Measurements from ENCODE around the gene TTYH2. TPM values are rescaled to one million over a fixed set of nuclear protein-coding genes. Genes with fewer than 3 reads are reported as not detected.

Gene TTYH2
- polyA plus RNA-seq, 3 donors: 12.3 to 57.4 (median 18.7) TPM

DNA sequence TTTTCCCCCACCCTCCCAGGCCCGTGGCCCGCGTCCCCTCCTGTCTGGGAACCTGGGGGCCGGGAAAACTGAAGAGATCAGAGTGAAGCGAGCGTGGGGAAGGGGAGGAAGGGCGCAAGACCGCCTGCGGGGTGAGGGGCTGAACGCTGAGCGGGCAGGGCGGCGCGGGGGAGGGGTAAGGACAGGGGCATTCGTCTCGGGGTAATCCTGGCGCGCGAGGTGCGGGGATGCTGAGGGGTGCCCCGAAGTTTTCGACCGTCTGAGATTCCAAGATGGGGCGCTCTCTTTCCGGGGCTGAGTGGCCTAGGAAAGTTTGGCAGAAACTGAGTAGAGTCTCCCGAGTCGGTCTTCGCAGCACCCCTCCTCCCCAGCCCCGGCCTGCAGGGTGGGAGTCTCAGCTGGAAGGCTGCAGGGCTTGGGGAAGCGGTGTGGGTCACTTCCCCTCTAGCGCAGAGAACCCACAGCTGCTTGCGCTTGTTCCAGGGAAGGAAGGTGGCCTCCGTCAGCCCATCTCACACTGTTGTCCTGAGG, 555 bp downstream of the TTYH2 start:
- DNase-seq: peak; percentile 38 to 57 (median 52)
- Histone ChIP-seq H3K9me3 (replicated peaks in 1 of 2; ENCODE audit: control insufficient read depth in 1 of 2, insufficient read depth in 1 of 2, low read length in 2 of 2) (no peaks in the 10 kb centered on the region), H3K9ac (ENCODE audit: insufficient read depth, low read length, poor library complexity, severe bottlenecking) (peak overlapping the region; percentile 85), H3K4me3 (replicated peaks in 1 of 3; ENCODE audit: low read depth in 2 of 3, low read length in 3 of 3) (peak overlapping the region; percentile 56 to 96 (median 71)), H3K27ac (ENCODE audit: low read depth in 1 of 2, low read length in 2 of 2) (peak overlapping the region; percentile 23 to 49), H3K27me3 (ENCODE audit: control insufficient read depth in 2 of 2, insufficient read depth in 2 of 2, low read length in 2 of 2) (no peaks in the 10 kb centered on the region), H3K36me3 (replicated peaks in 1 of 2; ENCODE audit: control insufficient read depth in 1 of 2, insufficient read depth in 2 of 2, low read length in 2 of 2) (peaks cover 31 to 50% of the 10 kb centered on the region in 2 donors), H4K20me1 (ENCODE audit: insufficient read depth, low read length) (peaks cover 87% of the 10 kb centered on the region), H2AFZ (ENCODE audit: insufficient read depth, low read depth, low read length, poor library complexity, severe bottlenecking) (peak overlapping the region; percentile 68), H3K4me2 (replicated peaks; ENCODE audit: extremely low read depth, low read length, poor library complexity, severe bottlenecking) (peak overlapping the region; percentile 92), H3K4me1 (ENCODE audit: control insufficient read depth in 1 of 2, insufficient read depth in 2 of 2, low read length in 2 of 2) (peaks cover 48 to 71% of the 10 kb centered on the region in 2 donors), H3K79me2 (ENCODE audit: insufficient read depth, low read length) (peaks cover 81% of the 10 kb centered on the region)
- Mint-ChIP-seq H3K36me3 (peaks cover 35 to 58% of the 10 kb centered on the region in 2 donors), H3K9me3 (no peaks in the 10 kb centered on the region), H3K27ac (peak overlapping the region; percentile 72 to 98 (median 86)), H3K27me3 (ENCODE audit: low read depth in 3 of 3) (no peaks in the 10 kb centered on the region), H3K4me1 (peaks cover 69% of the 10 kb centered on the region), H3K4me3 (peak overlapping the region; percentile 99)
- TF ChIP-seq, protein P1, sequence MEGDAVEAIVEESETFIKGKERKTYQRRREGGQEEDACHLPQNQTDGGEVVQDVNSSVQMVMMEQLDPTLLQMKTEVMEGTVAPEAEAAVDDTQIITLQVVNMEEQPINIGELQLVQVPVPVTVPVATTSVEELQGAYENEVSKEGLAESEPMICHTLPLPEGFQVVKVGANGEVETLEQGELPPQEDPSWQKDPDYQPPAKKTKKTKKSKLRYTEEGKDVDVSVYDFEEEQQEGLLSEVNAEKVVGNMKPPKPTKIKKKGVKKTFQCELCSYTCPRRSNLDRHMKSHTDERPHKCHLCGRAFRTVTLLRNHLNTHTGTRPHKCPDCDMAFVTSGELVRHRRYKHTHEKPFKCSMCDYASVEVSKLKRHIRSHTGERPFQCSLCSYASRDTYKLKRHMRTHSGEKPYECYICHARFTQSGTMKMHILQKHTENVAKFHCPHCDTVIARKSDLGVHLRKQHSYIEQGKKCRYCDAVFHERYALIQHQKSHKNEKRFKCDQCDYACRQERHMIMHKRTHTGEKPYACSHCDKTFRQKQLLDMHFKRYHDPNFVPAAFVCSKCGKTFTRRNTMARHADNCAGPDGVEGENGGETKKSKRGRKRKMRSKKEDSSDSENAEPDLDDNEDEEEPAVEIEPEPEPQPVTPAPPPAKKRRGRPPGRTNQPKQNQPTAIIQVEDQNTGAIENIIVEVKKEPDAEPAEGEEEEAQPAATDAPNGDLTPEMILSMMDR (IDR thresholded peaks at IDR 0.05): no peak
- intact Hi-C loops (cut with micrococcal nuclease): loop anchor here (5.0 kb wide), 4 partner anchors 33 to 138 kb away; no protein-coding TSS in a partner anchor
- 0% methylated on average over 27 of the region's 33 CpGs for WGBS (ENCODE audit: insufficient coverage)

DNA sequence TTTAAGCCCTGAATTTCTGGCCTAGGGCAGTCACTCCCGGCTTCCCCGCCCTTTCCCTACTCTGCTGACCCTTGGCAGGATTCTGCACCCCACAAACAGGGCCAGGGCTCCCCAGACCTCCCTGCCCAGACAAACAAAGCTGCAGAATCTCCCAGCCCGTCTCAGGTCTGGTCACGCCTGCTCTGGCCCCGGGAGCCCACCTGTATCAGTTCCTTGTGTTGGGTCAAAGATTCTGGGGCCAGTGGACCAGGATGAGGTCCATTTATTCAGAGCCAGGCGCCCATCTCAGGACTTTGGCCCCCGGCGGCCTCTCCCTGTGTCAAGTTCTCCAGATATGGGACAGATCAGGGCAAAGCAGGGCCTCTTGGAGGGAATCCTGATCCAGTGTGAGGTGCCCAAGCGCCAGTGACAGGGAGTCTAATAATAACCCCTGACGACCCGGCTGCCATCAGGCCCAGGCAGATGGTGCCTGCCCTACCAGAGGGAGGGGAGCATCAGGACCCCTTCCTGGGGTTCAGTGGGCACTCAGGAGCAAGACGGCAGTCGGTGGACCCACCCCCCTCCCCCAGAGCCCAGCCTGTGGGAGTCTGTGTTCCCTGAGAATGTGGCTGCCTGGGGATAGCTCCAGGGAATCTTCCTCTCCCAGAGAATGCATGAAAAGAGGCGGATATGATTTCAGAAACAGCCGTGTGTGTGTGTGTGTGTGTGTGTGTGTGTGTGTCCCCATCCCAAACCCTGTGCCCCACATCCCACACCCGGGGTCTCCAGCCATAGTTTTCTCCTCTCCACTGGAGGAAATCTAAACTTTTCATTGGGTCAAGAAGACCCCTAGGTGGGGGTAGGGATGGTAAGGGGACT, 1.3 kb downstream of the TTYH2 start:
- WGBS (ENCODE audit: insufficient coverage): 76% methylated on average over 11 of the region's 16 CpGs
- intact Hi-C loops (cut with micrococcal nuclease): loop anchor here (5.0 kb wide), 4 partner anchors 33 to 138 kb away; no protein-coding TSS in a partner anchor
- Mint-ChIP-seq H3K27ac (peak overlapping the region in 5 of 7 donors; percentile 30 to 93 (median 85)), H3K36me3 (peaks cover 28 to 55% of the 10 kb centered on the region in 2 donors), H3K4me3 (peak overlapping the region; percentile 99), H3K4me1 (peaks cover 75% of the 10 kb centered on the region), H3K27me3 (ENCODE audit: low read depth in 3 of 3) (peaks cover 0 to 2% (median 0%) of the 10 kb centered on the region in 3 donors), H3K9me3 (no peaks in the 10 kb centered on the region)
- Histone ChIP-seq H3K9ac (ENCODE audit: insufficient read depth, low read length, poor library complexity, severe bottlenecking) (peak overlapping the region; percentile 85), H3K36me3 (replicated peaks in 1 of 2; ENCODE audit: control insufficient read depth in 1 of 2, insufficient read depth in 2 of 2, low read length in 2 of 2) (peaks cover 24 to 42% of the 10 kb centered on the region in 2 donors), H3K9me3 (replicated peaks in 1 of 2; ENCODE audit: control insufficient read depth in 1 of 2, insufficient read depth in 1 of 2, low read length in 2 of 2) (no peaks in the 10 kb centered on the region), H3K79me2 (ENCODE audit: insufficient read depth, low read length) (peaks cover 75% of the 10 kb centered on the region), H3K4me3 (replicated peaks in 1 of 3; ENCODE audit: low read depth in 2 of 3, low read length in 3 of 3) (peak overlapping the region; percentile 56 to 96 (median 71)), H3K27ac (ENCODE audit: low read depth in 1 of 2, low read length in 2 of 2) (no peak overlapping the region), H3K27me3 (ENCODE audit: control insufficient read depth in 2 of 2, insufficient read depth in 2 of 2, low read length in 2 of 2) (no peaks in the 10 kb centered on the region), H3K4me1 (ENCODE audit: control insufficient read depth in 1 of 2, insufficient read depth in 2 of 2, low read length in 2 of 2) (peaks cover 54 to 77% of the 10 kb centered on the region in 2 donors), H4K20me1 (ENCODE audit: insufficient read depth, low read length) (peaks cover 87% of the 10 kb centered on the region), H3K4me2 (replicated peaks; ENCODE audit: extremely low read depth, low read length, poor library complexity, severe bottlenecking) (peak overlapping the region; percentile 92), H2AFZ (ENCODE audit: insufficient read depth, low read depth, low read length, poor library complexity, severe bottlenecking) (no peak overlapping the region)
- TF ChIP-seq, protein P1 (IDR thresholded peaks at IDR 0.05): no peak
- DNase-seq: no peak
